Gastrocnemius medialis (tissue), 4 donors: ENCODE measurements around the gene PIMREG.

Experiments
- CTCF ChIP-seq, 5 experiments: fragments of 450-650 bp in 3 of 5; fragments of 200-600 bp in 2 of 5; sonication (generic) in 2 of 5; IDR thresholded peaks in 4 of 5; conservative IDR thresholded peaks in 1 of 5; 1 replicate in 4 of 5; 2 replicates in 1 of 5; pipeline ENCODE4 v1.5.1; 2016 to 2019; ENCODE audit warnings: antibody characterized with exemption in 5 of 5, mild to moderate bottlenecking in 3 of 5, moderate library complexity in 3 of 5
- POLR2A ChIP-seq, 2 donors: fragments of 450-650 bp; IDR thresholded peaks; one replicate each; pipeline ENCODE4 v1.6.1; 2017; ENCODE audit warnings: antibody characterized with exemption in 2 of 2, mild to moderate bottlenecking in 2 of 2, moderate library complexity in 2 of 2

GRCh38 chr17:6480303-6480675, 36.0 kb downstream of the PIMREG start:
- TF ChIP-seq CTCF (IDR thresholded peaks at IDR 0.05 in 4 of 5, conservative IDR thresholded peaks at IDR 0.05 in 1 of 5) (no peak), POLR2A (IDR thresholded peaks at IDR 0.05) (no peak)
